Astrocyte of the cerebellum (primary cell): ENCODE results near the gene ATP6V0C.

Experiments used
- DNase-seq: peaks from one replicate; pipeline ENCODE4 v3.0.0-alpha.2; 2011; ENCODE audit warnings: low read depth
- H3K4me3 ChIP-seq: 2 replicates; pipeline ENCODE4 v1.5.1; 2011; ENCODE audit warnings: mild to moderate bottlenecking, low read depth, low read length, moderate library complexity
- CTCF ChIP-seq: IDR thresholded peaks from 2 replicates; pipeline ENCODE4 v1.5.1; 2012; ENCODE audit warnings: low read length, low read depth, moderate library complexity, mild to moderate bottlenecking; ENCODE audit errors: missing control alignments
- in situ Hi-C: cut with HindIII; loops from 2 replicates; pipeline ENCODE4 v1.10.0; 2017; ENCODE audit warnings: low sequenced_read_pairs

Gene ATP6V0C

GRCh38 chr16:2486645-2487516, 26.9 kb upstream of the ATP6V0C start:
- no peak for TF ChIP-seq CTCF
- no peak overlapping the region for H3K4me3 ChIP-seq
- DNase-seq: no peak
- in situ Hi-C loops: no loop called here

GRCh38 chr16:2487517-2487842, 26.3 kb upstream of the ATP6V0C start:
- in situ Hi-C loops: no loop called here
- no peak for DNase-seq
- H3K4me3 ChIP-seq: no peak overlapping the region
- TF ChIP-seq CTCF: no peak

DNA sequence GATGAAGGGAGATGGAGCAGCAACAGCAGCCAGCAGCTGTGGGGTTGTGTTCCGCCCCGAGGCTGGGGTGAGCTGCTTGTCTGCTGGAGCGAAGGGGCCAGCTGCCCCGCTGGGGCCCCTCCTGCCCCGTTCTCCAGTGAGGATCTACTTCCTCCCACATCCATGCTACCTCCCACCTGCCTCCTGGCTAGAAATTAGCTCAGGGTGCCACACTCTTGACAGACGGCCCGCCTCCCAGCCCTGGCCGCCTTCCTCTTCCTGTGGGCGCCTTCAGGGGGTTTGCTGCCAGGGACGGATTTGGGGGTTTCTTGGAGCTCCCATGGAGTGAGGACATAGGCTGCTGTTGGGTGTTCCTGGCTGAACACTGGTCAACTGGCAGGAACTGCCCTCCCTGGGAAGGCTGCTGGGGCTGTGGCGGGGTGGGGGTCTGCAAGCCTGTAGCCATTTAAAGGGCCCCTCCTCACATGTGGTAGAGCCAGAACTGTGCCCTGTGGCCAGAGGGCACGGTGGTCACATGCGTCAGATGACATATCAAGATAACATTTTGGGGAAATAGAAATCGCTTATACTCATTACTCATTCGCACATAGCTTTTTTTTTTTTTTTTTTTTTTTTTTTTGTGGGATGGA, 25.7 kb upstream of the ATP6V0C start:
- no peak for TF ChIP-seq CTCF
- no peak for DNase-seq
- H3K4me3 ChIP-seq: no peak overlapping the region
- in situ Hi-C loops: no loop called here

DNA sequence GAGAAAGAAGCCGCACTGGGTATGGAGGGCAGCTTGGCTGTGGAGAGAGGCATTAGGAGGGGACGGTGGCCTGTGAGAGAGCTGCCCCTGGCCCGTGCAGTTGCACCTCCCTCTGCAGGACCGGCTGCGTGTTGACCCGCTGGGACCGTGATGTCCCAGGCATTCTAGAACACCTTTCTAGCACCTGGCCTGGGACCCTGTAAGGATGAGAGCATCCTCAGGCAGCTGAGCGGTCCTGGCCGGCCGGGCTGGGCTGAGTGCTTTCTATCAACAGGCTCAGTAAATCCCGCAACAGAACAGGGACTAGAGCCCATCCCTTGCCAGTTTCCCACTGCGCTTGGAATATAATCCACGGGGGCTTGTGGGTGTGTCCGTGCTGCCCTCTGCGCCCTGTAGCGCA, 24.2 kb upstream of the ATP6V0C start:
- DNase-seq: no peak
- H3K4me3 ChIP-seq: no peak overlapping the region
- in situ Hi-C loops: no loop called here
- no peak for TF ChIP-seq CTCF

GRCh38 chr16:2490190-2491105, 23.3 kb upstream of the ATP6V0C start:
- DNase-seq: no peak
- TF ChIP-seq CTCF: no peak
- no peak overlapping the region for H3K4me3 ChIP-seq
- in situ Hi-C loops: no loop called here

GRCh38 chr16:2492292-2492691, 21.5 kb upstream of the ATP6V0C start:
- DNase-seq: no peak
- in situ Hi-C loops: no loop called here
- no peak for TF ChIP-seq CTCF
- H3K4me3 ChIP-seq: no peak overlapping the region
